CD8-positive, alpha-beta memory T cell (primary cell): ENCODE results near the gene DOK4. TPM values are rescaled to one million over a fixed set of nuclear protein-coding genes. Genes with fewer than 3 reads are reported as not detected.
"Not testable (repeated sequence)": the region's sequence is repeated elsewhere in the genome, so short reads cannot be mapped to it uniquely, and the experiment has no call there.

Source experiments
- CTCF ChIA-PET: fragments of 350-600 bp; sonication (Branson Sonifier 250); formaldehyde crosslinking; loops from one replicate; lab custom pipeline; 2021; ENCODE audit warnings: antibody characterized with exemption; lab: Charles Lee
- POLR2A ChIA-PET: fragments of 350-600 bp; sonication (Branson Sonifier 250); formaldehyde crosslinking; loops from one replicate; lab custom pipeline; 2021; ENCODE audit warnings: antibody characterized with exemption; lab: Charles Lee
- DNase-seq, 5 donors: peaks; one replicate each; pipeline versions ENCODE4 v3.0.0 to v3.0.0-alpha.2; 2020 to 2022; ENCODE audit warnings: mixed read lengths in 1 of 5
- H3K27ac ChIP-seq: one replicate; pipeline ENCODE4 v1.7.0; 2013; ENCODE audit warnings: low read depth, mild to moderate bottlenecking, low read length, moderate library complexity
- H3K27me3 ChIP-seq: 2 replicates; pipeline ENCODE4 v1.7.0; 2013; ENCODE audit warnings: low read length, mild to moderate bottlenecking; ENCODE audit not compliant: insufficient read depth, poor library complexity, severe bottlenecking
- H3K36me3 ChIP-seq: 2 replicates; pipeline ENCODE4 v1.7.0; 2013; ENCODE audit warnings: mild to moderate bottlenecking, low read length, moderate library complexity; ENCODE audit not compliant: insufficient read depth
- H3K4me1 ChIP-seq: 2 replicates; pipeline ENCODE4 v1.7.0; 2013; ENCODE audit warnings: mild to moderate bottlenecking, low read length, moderate library complexity; ENCODE audit not compliant: insufficient read depth
- H3K4me3 ChIP-seq: 2 replicates; pipeline ENCODE4 v1.7.0; 2013; ENCODE audit warnings: mild to moderate bottlenecking, low read length
- H3K9me3 ChIP-seq: 2 replicates; pipeline ENCODE4 v1.7.0; 2013; ENCODE audit warnings: mild to moderate bottlenecking, low read length
- H3K27ac Mint-ChIP-seq, 8 donors: one replicate each; pipeline ENCODE4 v1.8.0; 2020 to 2021; ENCODE audit warnings: mixed read lengths in 8 of 8, mild to moderate bottlenecking in 6 of 8, inconsistent platforms in 3 of 8, moderate library complexity in 3 of 8
- H3K27me3 Mint-ChIP-seq, 2 donors: one replicate each; pipeline ENCODE4 v1.8.0; 2020 to 2021; ENCODE audit warnings: mixed read lengths in 2 of 2, mild to moderate bottlenecking in 1 of 2, moderate library complexity in 1 of 2
- H3K36me3 Mint-ChIP-seq, 3 donors: one replicate each; pipeline ENCODE4 v1.8.0; 2020 to 2021; ENCODE audit warnings: mixed read lengths in 3 of 3, inconsistent platforms in 1 of 3, mild to moderate bottlenecking in 1 of 3
- H3K4me1 Mint-ChIP-seq, 3 donors: one replicate each; pipeline ENCODE4 v1.8.0; 2020 to 2021; ENCODE audit warnings: mixed read lengths in 3 of 3, inconsistent platforms in 1 of 3, mild to moderate bottlenecking in 1 of 3
- H3K4me3 Mint-ChIP-seq, 7 donors: one replicate each; pipeline ENCODE4 v1.8.0; 2020 to 2021; ENCODE audit warnings: mixed read lengths in 7 of 7, mild to moderate bottlenecking in 6 of 7, moderate library complexity in 4 of 7, inconsistent platforms in 2 of 7
- H3K9me3 Mint-ChIP-seq, 5 donors: one replicate each; pipeline ENCODE4 v1.8.0; 2020 to 2022; ENCODE audit warnings: mixed read lengths in 5 of 5, mild to moderate bottlenecking in 3 of 5, moderate library complexity in 2 of 5, inconsistent platforms in 1 of 5
- polyA plus RNA-seq: library from polyadenylated mRNA; unstranded; fragments of 300-500 nt; fragmentation: Illumina TruSeq; gene quantifications from one replicate; pipeline ENCODE4 v1.2.3, GENCODE V29; 2021
- total RNA-seq, 2 experiments: library from RNA; stranded (reverse); gene quantifications; one replicate each; pipeline ENCODE4 v1.2.3, GENCODE V29; 2021

The DOK4 gene
- total and polyA plus RNA-seq, 3 experiments from 2014 or later, result 3.3 to 7.0 (median 6.8) TPM

DNA sequence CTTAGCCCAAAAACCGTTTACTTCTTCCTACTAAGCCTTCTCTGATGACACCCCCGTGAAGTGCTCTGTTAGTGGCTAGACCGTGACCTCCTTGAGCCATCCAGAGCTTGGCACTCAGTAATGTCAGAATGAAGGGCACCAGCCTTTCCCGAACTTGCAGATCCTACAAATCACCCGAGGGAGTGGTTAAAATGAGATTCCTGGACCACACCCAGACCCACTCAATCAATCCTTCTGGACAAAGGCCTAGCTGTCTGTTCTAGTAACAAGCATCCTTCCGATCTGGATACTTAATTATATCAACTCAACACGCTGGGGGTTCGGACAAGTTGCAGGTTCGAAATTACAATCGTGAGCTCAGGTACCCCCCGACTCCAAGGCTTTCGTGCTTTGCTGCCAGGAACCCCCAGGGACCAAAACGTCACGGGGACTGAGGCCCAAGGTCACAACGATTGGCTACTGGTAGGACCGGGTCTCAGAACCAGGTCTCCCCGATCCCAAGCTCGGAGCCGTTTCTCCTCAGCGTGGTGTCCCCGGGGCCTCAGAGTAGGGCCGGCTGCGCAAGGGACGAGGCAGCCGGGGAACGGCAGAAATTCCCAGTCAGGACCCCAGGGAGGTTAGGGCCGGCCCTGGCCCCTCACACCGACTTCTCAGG lies 39.6 kb downstream of the DOK4 start:
- Mint-ChIP-seq H3K27me3 (no peaks in the 10 kb centered on the region), H3K4me3 (peak overlapping the region; percentile 88 to 97 (median 90)), H3K4me1 (peaks cover 28 to 46% (median 37%) of the 10 kb centered on the region in 3 donors), H3K9me3 (no peaks in the 10 kb centered on the region), H3K27ac (peak overlapping the region; percentile 78 to 95 (median 92)), H3K36me3 (peaks cover 0 to 22% (median 2%) of the 10 kb centered on the region in 3 donors)
- POLR2A ChIA-PET, result interaction anchor here (0.8 to 2.6 kb wide), 7 partner anchors 14 to 515 kb away, joined by 3 to 22 read pairs (median 4); partner anchors contain the start of genes DOK4, HERPUD1, KATNB1 and POLR2C
- peak overlapping the region; percentile 88 for H3K27ac ChIP-seq
- CTCF ChIA-PET, result interaction anchor here (1.4 to 4.3 kb wide), 7 partner anchors 12 to 146 kb away, joined by 4 to 34 read pairs (median 5); partner anchors contain the start of gene POLR2C
- DNase-seq, result peak in 2 of 5 donors; percentile 12 to 50
- no peaks in the 10 kb centered on the region for H3K27me3 ChIP-seq
- H3K36me3 ChIP-seq, result peaks cover 8% of the 10 kb centered on the region
- peak overlapping the region; percentile 93 for H3K4me3 ChIP-seq
- peaks cover 26% of the 10 kb centered on the region for H3K4me1 ChIP-seq
- H3K9me3 ChIP-seq, result no peaks in the 10 kb centered on the region

- POLR2A ChIA-PET, result interaction anchor here (0.6 kb wide), 1 partner anchor 32 kb away, joined by 8 read pairs; no protein-coding TSS in a partner anchor
- peaks cover 6 to 27% (median 7%) of the 10 kb centered on the region in 3 donors for H3K36me3 Mint-ChIP-seq
These were observed 40.8 kb downstream of the DOK4 start for GRCh38 chr16:57445510-57445909.

GRCh38 chr16:57444711-57445110 lies 41.6 kb downstream of the DOK4 start:
- no peak for DNase-seq
- CTCF ChIA-PET, result interaction anchor here (1.0 to 1.3 kb wide), 2 partner anchors 18 to 75 kb away, joined by 3 to 6 read pairs; partner anchors contain the start of gene POLR2C
- H3K4me1 Mint-ChIP-seq, result peaks cover 27 to 47% (median 35%) of the 10 kb centered on the region in 3 donors
- Histone ChIP-seq H3K27ac (no peak overlapping the region), H3K27me3 (no peaks in the 10 kb centered on the region), H3K9me3 (no peaks in the 10 kb centered on the region), H3K36me3 (peaks cover 11% of the 10 kb centered on the region), H3K4me3 (no peak overlapping the region), H3K4me1 (peaks cover 26% of the 10 kb centered on the region)
- POLR2A ChIA-PET, result no interaction called here
- peaks cover 14 to 33% (median 15%) of the 10 kb centered on the region in 3 donors for H3K36me3 Mint-ChIP-seq
- peaks cover 9 to 12% (median 9%) of the 10 kb centered on the region in 5 donors for H3K9me3 Mint-ChIP-seq
- H3K4me3 Mint-ChIP-seq, result peak overlapping the region in 2 of 7 donors; percentile 33 to 55
- peak overlapping the region in 1 of 8 donors; percentile 79 for H3K27ac Mint-ChIP-seq
- no peaks in the 10 kb centered on the region for H3K27me3 Mint-ChIP-seq

More at GRCh38 chr16:57445510-57445909, 40.8 kb downstream of the DOK4 start:
- no peak for DNase-seq
- Mint-ChIP-seq H3K4me1 (peaks cover 28 to 49% (median 37%) of the 10 kb centered on the region in 3 donors), H3K27me3 (no peaks in the 10 kb centered on the region), H3K27ac (peak overlapping the region in 1 of 8 donors; percentile 47), H3K9me3 (peaks cover under 1 to 4% (median 3%) of the 10 kb centered on the region in 5 donors), H3K4me3 (peak overlapping the region in 5 of 7 donors; percentile 37 to 97 (median 68))
- CTCF ChIA-PET, result interaction anchor here (1.3 kb wide), 1 partner anchor 74 kb away, joined by 3 read pairs; no protein-coding TSS in a partner anchor
- H3K4me1 ChIP-seq, result peaks cover 26% of the 10 kb centered on the region
- no peak overlapping the region for H3K4me3 ChIP-seq
- no peak overlapping the region for H3K27ac ChIP-seq
- peaks cover 6% of the 10 kb centered on the region for H3K36me3 ChIP-seq
- no peaks in the 10 kb centered on the region for H3K27me3 ChIP-seq
- H3K9me3 ChIP-seq, result no peaks in the 10 kb centered on the region

DNA sequence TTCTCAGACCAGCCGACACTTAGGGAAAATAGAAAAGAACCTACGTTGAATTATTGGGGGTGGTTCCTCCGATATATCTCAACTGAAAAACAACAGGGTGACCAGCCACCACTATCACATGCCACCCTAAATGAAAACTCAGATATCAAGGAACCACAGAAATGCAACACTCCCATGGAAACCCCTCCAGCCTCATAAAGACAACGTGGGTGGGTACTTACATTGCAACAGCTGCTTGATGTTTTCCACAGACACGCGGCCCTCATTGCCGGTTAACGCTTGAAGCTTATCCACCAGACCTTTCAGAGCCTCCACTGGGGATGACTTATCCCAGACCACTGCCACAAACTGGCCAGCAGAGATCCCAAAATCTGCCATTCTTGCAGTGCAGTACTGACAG lies 45.7 kb downstream of the DOK4 start:
- peaks cover 6 to 19% (median 7%) of the 10 kb centered on the region in 3 donors for H3K4me1 Mint-ChIP-seq
- peaks cover 16% of the 10 kb centered on the region for H3K36me3 ChIP-seq
- H3K27me3 ChIP-seq, H3K27ac ChIP-seq, H3K9me3 ChIP-seq, H3K4me3 ChIP-seq, POLR2A ChIA-PET, H3K4me3 Mint-ChIP-seq, H3K27me3 Mint-ChIP-seq, H3K27ac Mint-ChIP-seq, DNase-seq, H3K4me1 ChIP-seq: not testable (repeated sequence)
- peaks cover 10 to 14% (median 12%) of the 10 kb centered on the region in 5 donors for H3K9me3 Mint-ChIP-seq
- H3K36me3 Mint-ChIP-seq, result peaks cover 31 to 60% (median 33%) of the 10 kb centered on the region in 3 donors
- CTCF ChIA-PET, result interaction anchor here (2.0 to 4.5 kb wide), 2 partner anchors 20 to 23 kb away, joined by 5 to 18 read pairs; no protein-coding TSS in a partner anchor

DNA sequence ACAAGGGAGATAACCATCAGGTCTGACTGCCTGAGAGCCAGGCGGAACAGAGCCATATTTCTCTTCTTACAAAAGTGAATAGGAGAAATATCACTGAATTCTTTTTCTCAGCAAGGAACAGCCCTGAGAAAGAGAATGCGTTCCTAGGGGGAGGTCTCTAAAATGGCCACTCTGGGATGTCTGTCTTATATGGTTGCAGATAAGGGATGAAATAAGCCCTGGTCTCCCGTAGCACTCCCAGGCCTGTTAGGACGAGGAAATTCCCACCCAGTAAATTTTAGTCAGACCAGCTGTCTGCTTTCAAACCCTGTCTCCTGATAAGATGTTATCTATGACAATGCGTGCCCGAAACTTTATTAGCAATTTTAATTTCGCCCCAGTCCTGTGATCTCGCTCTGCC lies 46.3 kb downstream of the DOK4 start:
- H3K4me1 ChIP-seq, H3K9me3 ChIP-seq, H3K27me3 Mint-ChIP-seq, H3K27me3 ChIP-seq, H3K4me3 ChIP-seq, POLR2A ChIA-PET, DNase-seq, H3K4me3 Mint-ChIP-seq, H3K27ac ChIP-seq: not testable (repeated sequence)
- peaks cover 16% of the 10 kb centered on the region for H3K36me3 ChIP-seq
- Mint-ChIP-seq H3K9me3 (peaks cover 10 to 14% (median 12%) of the 10 kb centered on the region in 5 donors), H3K36me3 (peaks cover 31 to 66% (median 35%) of the 10 kb centered on the region in 3 donors), H3K27ac (peak overlapping the region in 1 of 8 donors; percentile 74), H3K4me1 (peaks cover 6 to 15% (median 6%) of the 10 kb centered on the region in 3 donors)
- CTCF ChIA-PET, result interaction anchor here (1.1 to 4.5 kb wide), 4 partner anchors 10 to 139 kb away, joined by 3 to 18 read pairs (median 6); no protein-coding TSS in a partner anchor

GRCh38 chr16:57435838-57436237 lies 50.5 kb downstream of the DOK4 start:
- Histone ChIP-seq H3K4me3 (no peak overlapping the region), H3K27ac (no peak overlapping the region), H3K4me1 (peaks cover 27% of the 10 kb centered on the region), H3K36me3 (peaks cover 33% of the 10 kb centered on the region), H3K27me3 (no peaks in the 10 kb centered on the region), H3K9me3 (no peaks in the 10 kb centered on the region)
- H3K27ac Mint-ChIP-seq, result no peak overlapping the region
- H3K4me3 Mint-ChIP-seq, result no peak overlapping the region
- no peaks in the 10 kb centered on the region for H3K27me3 Mint-ChIP-seq
- DNase-seq, result no peak
- CTCF ChIA-PET, result no interaction called here
- peaks cover 32 to 91% (median 40%) of the 10 kb centered on the region in 3 donors for H3K36me3 Mint-ChIP-seq
- H3K4me1 Mint-ChIP-seq, result peaks cover 0 to 2% (median 0%) of the 10 kb centered on the region in 3 donors
- POLR2A ChIA-PET, result no interaction called here
- peaks cover 9 to 13% (median 11%) of the 10 kb centered on the region in 5 donors for H3K9me3 Mint-ChIP-seq

DNA sequence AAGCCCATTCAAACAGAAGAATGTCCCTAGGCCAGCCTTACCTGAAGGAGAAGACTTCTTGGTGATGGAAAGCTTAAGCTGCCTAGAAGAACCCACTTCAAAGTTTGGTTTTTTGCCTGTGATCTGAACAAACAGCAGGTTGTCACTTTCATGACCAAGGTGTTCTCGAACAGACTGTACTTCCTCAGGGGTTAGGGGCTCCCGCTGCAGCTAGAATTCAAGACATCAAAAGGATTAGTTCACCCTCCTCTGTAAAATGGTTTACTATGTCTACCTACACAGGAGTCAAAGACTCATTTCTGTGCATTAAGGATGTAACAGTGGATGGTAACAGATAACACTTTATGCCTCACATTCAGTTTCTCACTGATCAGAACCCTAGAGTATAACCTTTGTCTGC lies 52.3 kb downstream of the DOK4 start:
- H3K4me3 ChIP-seq, result no peak overlapping the region
- no peaks in the 10 kb centered on the region for H3K9me3 Mint-ChIP-seq
- H3K9me3 ChIP-seq, result no peaks in the 10 kb centered on the region
- H3K27ac Mint-ChIP-seq, result peak overlapping the region in 1 of 8 donors; percentile 76
- ChIA-PET POLR2A (no interaction called here), CTCF (interaction anchor here (6.4 kb wide), 1 partner anchor 16 kb away, joined by 34 read pairs; no protein-coding TSS in a partner anchor)
- no peak overlapping the region for H3K27ac ChIP-seq
- H3K27me3 Mint-ChIP-seq, result peaks cover 0 to 1% of the 10 kb centered on the region in 2 donors
- H3K4me1 Mint-ChIP-seq, result peaks cover 0 to 2% (median 0%) of the 10 kb centered on the region in 3 donors
- peaks cover 21 to 90% (median 33%) of the 10 kb centered on the region in 3 donors for H3K36me3 Mint-ChIP-seq
- no peak overlapping the region for H3K4me3 Mint-ChIP-seq
- H3K27me3 ChIP-seq, result no peaks in the 10 kb centered on the region
- peaks cover 27% of the 10 kb centered on the region for H3K4me1 ChIP-seq
- peak in 1 of 5 donors; percentile 68 for DNase-seq
- H3K36me3 ChIP-seq, result peaks cover 28% of the 10 kb centered on the region
